Measurements from ENCODE around the gene SDHA.
"Not testable (repeated sequence)": the region's sequence is repeated elsewhere in the genome, so short reads cannot be mapped to it uniquely, and the experiment has no call there.

DNA sequence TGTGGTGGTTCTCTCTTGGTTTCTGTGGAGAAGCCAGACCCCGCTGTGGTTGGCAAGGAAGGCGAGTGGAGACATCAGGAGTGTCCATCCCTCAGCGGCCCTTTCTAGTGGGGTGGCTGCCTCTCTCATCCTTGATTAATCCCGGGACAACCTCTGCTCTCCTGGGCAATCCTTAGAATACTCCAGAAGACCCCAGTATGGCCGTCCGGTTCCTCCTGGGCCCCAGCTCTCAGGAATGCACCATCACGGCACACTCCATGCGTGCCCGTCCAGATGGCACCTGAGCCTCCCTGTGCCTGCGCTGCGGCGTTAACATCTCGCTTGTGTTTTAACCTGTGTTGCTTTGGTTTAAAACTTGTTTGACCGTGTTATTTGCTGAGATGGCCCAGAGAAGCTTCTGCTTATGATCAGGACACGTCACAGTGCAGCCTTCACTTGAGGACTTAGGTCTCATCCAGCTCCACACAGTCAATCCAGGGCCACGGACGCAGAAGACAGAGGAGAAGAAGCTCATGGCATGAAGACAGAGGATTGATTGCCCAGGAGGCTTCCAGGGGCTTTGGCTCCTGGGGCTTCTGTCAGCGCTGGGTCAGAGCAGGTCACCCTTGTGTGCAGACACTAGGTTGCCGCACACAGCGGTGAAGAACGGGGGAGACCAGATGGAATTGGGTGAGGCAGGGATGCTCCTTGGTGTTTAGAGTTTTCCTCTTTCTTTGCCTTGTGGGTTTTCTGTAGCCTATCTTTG lies 82.7 kb downstream of the SDHA start:
- not testable (repeated sequence) for TF ChIP-seq EP300 (IDR thresholded peaks at IDR 0.05; ENCODE audit: low read depth in 2 of 2, low read length in 2 of 2); EP300 (CRISPR knock-in tag; IDR thresholded peaks at IDR 0.05; ENCODE audit: borderline replicate concordance); TBP (CRISPR knock-in tag; IDR thresholded peaks at IDR 0.05); CEBPB (IDR thresholded peaks at IDR 0.05; ENCODE audit: borderline replicate concordance, low read depth, low read length)
- TF ChIP-seq, protein P1, sequence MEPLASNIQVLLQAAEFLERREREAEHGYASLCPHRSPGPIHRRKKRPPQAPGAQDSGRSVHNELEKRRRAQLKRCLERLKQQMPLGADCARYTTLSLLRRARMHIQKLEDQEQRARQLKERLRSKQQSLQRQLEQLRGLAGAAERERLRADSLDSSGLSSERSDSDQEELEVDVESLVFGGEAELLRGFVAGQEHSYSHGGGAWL (CRISPR knock-in tag; IDR thresholded peaks at IDR 0.05), result not testable (repeated sequence)
